Stimulated activated CD4-positive, alpha-beta T cell treated with anti-CD3 and anti-CD28 coated beads, Interleukin-4, amount 100 ng/mL, for 1 hour (primary cell): Measurements from ENCODE around the gene AFTPH.

ENCODE experiments used
- DNase-seq: peaks from one replicate; pipeline ENCODE4 v3.0.0-alpha.2; 2020

Gene AFTPH

DNA sequence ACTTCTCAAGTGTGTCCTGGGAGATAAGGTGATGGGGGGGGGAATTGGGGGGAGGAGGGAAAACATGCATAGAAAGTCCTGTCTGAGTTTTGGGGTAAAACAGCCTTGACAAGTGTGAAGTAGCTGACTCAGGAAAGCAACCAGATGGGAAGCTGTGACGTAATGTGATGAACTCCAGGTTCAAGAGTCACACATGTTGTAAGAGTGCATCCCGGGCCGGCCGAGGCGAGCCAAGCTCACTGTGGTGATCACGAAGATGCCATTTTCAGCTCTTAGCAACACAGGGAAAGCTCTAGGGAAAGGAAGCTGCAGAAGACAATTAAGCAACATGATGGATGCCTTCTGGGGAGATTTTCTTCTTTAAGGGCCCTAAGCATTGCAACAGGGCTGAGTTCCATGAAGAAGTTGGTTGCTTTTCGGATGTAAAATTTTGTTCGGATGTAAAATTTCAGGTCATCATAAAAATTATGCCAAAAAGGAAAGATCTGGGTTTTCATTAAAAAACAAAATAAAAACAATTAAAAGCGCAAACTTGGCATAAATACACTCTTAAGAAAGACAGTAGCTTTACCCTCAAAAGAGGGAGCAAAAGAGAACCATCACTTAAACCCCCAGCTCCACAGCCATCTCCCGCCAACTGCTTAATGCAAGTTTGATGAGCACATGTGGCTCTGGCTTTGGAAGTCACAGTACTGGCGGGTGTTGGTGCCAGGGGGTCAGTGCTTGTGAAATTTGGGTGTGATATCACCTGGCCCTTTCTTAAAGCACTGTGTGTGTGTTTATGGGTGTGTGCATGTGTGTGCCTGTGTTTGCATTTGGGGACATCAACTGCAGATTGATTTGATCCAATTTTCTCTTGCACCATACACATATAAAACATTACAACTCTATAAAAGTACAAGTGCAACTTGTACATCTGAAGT is 110.5 kb downstream of the AFTPH start:
- no peak for DNase-seq

DNA sequence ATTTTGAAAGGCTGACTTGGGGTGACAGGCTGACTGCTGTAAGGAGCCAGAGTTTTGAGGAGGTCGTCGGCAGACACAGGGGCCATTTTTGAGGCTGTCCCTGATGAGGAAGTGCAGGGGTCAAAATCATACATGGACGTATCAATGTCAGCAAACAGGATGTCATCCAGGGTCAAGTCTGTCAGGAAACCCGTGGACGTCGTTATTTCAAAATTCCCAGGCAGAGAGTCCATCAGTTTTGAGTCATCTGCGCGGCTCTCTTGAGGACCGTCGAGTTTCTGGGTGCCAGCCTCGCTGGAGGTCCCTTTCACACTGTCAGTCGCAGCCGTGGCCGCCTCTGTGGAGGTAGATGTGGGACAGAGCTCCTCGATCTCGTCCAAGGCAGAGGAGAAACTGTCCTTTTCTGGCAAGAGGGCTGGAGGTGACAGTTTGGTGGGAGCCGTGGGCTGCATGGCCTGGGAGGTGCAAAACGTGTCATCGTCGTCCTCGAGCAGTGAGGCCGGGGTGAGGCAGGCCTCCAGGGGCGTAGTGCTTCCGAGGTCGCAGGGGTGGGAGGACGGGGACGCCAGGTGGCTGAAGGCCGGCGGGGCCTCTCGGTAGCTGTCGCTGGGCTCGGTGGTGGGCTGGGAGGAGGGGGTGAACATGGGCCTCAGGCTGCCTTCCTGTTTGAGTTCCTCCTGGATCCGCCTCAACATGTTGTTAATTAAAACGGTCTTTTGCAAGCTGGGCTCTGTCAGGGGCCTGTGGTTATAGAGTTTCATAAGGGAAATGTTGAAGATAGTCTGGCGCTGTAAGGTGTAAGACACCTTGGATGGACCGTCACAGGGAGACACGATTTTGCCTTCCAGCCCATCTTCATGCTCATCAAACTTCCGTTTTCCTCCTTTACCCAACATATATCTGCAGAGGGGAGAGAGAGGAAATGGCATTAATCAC is 112.1 kb downstream of the AFTPH start:
- no peak for DNase-seq

DNA sequence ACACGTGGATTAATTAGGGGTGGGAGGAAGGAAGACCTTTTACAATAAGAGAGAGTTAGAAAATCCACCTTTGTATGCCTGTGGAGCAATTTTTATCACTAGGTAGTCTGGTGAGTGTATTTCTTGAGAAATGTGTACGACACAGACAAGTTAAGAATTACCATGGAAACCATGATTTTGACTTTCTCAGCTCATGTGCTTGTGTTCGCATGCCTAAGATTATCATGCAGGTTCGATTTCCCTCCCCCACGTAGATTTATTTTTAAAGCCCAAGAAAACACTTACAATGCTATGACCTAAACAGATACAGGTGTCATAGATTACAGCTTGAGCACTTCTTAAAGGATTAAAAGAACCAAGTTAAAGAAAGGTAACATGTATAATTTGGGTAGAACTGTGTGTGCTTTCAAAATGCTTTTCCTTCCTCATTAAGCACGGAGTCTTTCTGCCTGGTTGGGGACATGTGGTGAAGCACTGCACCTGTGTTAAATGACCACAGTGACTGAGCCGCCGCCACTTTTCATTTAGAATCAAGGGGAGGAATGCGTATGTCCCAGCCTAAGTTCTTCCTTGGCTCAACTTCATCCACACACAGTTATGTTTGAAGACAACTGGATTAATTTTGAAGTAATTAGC is 113.0 kb downstream of the AFTPH start:
- no peak for DNase-seq

DNA sequence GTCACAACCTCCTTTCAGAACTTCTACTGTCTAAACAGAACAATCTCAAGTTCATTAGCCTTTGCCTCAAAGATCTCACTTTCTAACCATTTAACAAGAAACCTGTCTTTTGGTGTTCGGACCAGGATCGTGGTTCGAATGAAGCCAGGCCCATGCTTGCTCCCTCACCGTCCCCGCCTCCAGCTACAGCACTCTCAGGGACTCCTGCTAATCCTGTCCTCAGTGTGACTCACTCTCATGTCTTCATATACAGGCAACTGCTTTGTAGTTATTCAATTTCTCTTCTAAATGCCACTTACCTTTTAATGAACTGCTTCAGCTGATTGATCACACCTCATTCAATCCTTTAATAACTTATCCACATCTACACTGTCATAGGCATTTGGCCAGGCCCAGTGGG is 113.8 kb downstream of the AFTPH start:
- DNase-seq: no peak

DNA sequence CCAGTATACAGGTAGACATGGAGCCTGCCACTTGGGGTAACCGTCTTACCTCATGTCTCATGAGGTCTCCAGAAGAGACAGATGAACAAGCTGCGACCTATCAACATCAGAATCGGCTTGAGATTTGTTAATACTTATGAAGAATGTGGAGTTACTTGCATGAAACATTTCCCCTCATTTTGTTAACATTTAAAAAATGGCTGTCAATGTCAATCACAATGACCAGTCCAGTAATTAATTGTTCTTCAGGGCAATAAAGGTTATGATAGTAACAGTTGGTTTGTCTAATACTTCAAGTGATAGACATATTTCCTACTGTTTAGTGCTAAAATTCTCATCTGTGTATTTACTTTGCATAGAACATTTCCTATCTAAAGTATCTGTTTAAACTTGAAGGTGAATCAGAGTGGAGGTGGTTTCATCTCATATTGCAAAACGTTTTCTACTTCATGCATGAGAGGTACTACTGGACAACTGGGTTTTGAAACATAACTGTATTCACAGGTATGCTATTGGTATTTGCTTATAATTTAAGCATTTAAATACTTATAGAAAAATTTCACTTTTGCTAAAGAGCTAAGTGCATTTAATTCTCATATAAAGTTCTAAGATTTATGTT is 114.5 kb downstream of the AFTPH start:
- DNase-seq: no peak

DNA sequence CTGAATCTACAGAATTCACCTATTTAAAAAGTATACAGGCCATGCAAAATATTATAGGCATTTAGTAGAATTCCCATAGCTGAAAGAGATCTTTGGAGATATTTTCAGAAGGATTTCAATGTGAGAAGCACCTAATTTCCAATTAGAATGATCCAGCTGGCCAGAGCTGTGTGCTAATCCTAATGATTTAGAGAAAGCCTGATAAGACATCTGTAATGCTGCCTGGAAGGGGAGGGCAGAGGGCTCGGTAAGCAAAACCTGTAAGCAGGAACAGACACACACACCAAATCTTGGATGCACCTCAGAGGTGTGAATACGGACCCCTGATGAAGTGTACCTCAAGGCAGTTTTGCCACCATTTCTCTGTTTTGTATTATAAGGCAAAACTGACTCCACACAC is 115.6 kb downstream of the AFTPH start:
- no peak for DNase-seq

DNA sequence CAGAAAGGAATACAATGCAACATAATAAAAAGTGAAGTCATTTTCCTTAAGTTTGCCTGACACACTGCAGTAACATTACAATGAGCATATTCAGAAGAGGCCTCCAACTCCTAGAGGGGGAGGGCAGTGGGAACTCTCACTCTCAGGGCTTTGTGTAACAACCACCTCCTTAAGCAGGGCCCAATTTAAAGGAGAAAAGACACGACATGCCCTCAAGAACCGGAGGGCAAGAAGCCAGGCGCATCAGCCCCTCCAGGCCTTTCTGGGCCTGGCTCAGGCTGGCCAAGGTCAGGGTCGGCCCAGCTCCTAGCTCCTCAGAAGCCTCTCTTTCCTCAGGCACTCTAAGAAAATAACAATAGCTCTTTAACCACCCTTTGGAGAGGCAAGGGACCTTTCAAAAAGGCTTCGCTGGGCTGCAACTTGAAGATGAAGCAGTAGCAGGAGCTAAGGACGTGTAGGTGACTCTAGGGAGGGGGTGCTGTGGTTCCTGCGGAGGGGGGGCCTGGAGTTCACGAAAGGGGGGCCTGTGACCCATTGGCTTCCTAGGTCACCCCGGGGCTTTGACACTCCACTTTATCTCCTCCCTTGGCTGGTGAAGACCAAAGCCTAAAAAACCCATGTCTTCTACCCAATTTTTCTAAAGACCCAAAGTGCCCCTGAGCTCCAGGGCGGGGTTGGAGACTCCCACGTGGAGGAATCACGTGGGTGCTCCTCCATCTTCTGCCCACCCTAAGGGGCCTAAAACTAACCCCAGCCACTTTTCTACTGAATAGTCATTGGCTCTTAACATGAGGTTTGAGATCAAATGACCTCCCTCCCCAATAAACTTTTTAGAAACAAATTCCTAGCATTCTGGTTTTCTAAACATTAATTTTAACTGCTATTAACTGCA is 116.3 kb downstream of the AFTPH start:
- DNase-seq: no peak

DNA sequence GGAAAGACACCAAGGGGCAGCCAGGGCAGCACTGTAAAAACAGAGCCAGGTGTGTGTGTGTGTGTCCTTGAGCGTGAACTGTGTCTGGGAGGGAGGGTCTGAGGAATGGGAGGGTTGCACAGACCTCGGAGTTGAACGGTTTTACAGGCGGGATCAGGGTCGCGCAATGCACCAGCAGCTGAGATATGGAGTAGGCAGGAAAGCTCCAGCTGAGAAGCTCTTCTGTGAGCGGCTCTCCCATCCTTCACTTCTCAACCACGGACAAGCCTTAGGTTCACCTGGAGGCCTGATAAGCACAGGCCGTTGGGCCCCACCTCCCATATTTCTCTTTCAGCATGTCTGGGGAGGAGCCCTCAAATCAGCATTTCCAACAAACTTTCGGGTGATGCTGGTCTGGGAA is 117.5 kb downstream of the AFTPH start:
- DNase-seq: no peak
